Fibroblast of mammary gland (primary cell): ENCODE data around the gene FAM174C.

Experiments used
- DNase-seq: peaks from one replicate; pipeline ENCODE4 v3.0.0-alpha.2; 2010; ENCODE audit warnings: low read depth
- H3K4me3 ChIP-seq: 2 replicates; pipeline ENCODE4 v1.5.1; 2011; ENCODE audit warnings: low read depth, mild to moderate bottlenecking, low read length, moderate library complexity; ENCODE audit not compliant: control insufficient read depth
- CTCF ChIP-seq: conservative IDR thresholded peaks from 2 replicates; pipeline ENCODE4 v1.5.1; 2011; ENCODE audit warnings: low read depth, low read length, inconsistent platforms; ENCODE audit not compliant: control insufficient read depth, insufficient read depth

The FAM174C gene

GRCh38 chr19:1273263-1274041 lies 1.9 kb upstream of the FAM174C start:
- no peak for TF ChIP-seq CTCF
- DNase-seq: peak; percentile 46
- no peak overlapping the region for H3K4me3 ChIP-seq

GRCh38 chr19:1274081-1274851 lies 1.1 kb upstream of the FAM174C start:
- DNase-seq: no peak
- TF ChIP-seq CTCF: no peak
- peak overlapping the region; percentile 25 for H3K4me3 ChIP-seq

- peak overlapping the region; percentile 25 for H3K4me3 ChIP-seq
- no peak for DNase-seq
- TF ChIP-seq CTCF: no peak
Observed at GRCh38 chr19:1274852-1275259, 474 bp upstream of the FAM174C start.

GRCh38 chr19:1275976-1276627 lies 772 bp downstream of the FAM174C start:
- peak overlapping the region; percentile 60 for H3K4me3 ChIP-seq
- no peak for TF ChIP-seq CTCF
- no peak for DNase-seq

- peak overlapping the region; percentile 60 for H3K4me3 ChIP-seq
- DNase-seq: no peak
- no peak for TF ChIP-seq CTCF
Observed at GRCh38 chr19:1276628-1277022, 1.3 kb downstream of the FAM174C start.

GRCh38 chr19:1277061-1277460 lies 1.7 kb downstream of the FAM174C start:
- TF ChIP-seq CTCF: no peak
- DNase-seq: no peak
- no peak overlapping the region for H3K4me3 ChIP-seq
